ENCODE measurements around the gene MAB21L1. TPM values are rescaled to one million over a fixed set of nuclear protein-coding genes. Genes with fewer than 3 reads are reported as not detected.

Gene MAB21L1
- total RNA-seq, 1 experiment from 2014 or later = not detected

GRCh38 chr13:35483761-35484160, 7.3 kb upstream of the MAB21L1 start:
- RAD21 ChIA-PET (ENCODE audit: low non-redundant PET in 1 of 2, low total read pairs in 2 of 2, uncharacterized antibody in 2 of 2, unreplicated experiment in 2 of 2) = no interaction called here
- Histone ChIP-seq H2AFZ (ENCODE audit: low read depth, low read length, poor library complexity, severe bottlenecking) (no peak overlapping the region), H4K20me1 (ENCODE audit: insufficient read depth) (no peaks in the 10 kb centered on the region), H3K9ac (ENCODE audit: low read length) (no peak overlapping the region), H3K9me2 (ENCODE audit: insufficient read depth) (no peaks in the 10 kb centered on the region), H3K4me2 (ENCODE audit: low read length) (no peak overlapping the region), H3K4me1 (ENCODE audit: control insufficient read depth in 1 of 2, insufficient read depth in 2 of 2, low read length in 2 of 2) (no peaks in the 10 kb centered on the region), H3K27me3 (ENCODE audit: insufficient read depth, low read length) (no peaks in the 10 kb centered on the region), H3K4me3 (replicated peaks in 1 of 2; ENCODE audit: low read depth in 1 of 2, low read length in 2 of 2) (no peak overlapping the region), H3K27ac (ENCODE audit: low read depth, low read length) (no peak overlapping the region), H3K79me2 (ENCODE audit: insufficient read depth, low read length) (no peaks in the 10 kb centered on the region), H3K9me3 (ENCODE audit: control insufficient read depth in 1 of 2, insufficient read depth in 1 of 2, low read depth in 1 of 2, low read length in 2 of 2) (no peaks in the 10 kb centered on the region), H3K36me3 (ENCODE audit: control insufficient read depth in 1 of 2, insufficient read depth in 2 of 2, low read length in 2 of 2) (no peaks in the 10 kb centered on the region)
- TF ChIP-seq TCF7L2 (IDR thresholded peaks at IDR 0.05; ENCODE audit: borderline replicate concordance, extremely low read depth, insufficient read depth, insufficient read length) (no peak), SRF (IDR thresholded peaks at IDR 0.05; ENCODE audit: low read depth) (no peak), EZH2 (IDR thresholded peaks at IDR 0.05) (no peak), MAX (IDR thresholded peaks at IDR 0.05) (no peak), EGR1 (IDR thresholded peaks at IDR 0.05; ENCODE audit: low read depth) (no peak), CBX3 (IDR thresholded peaks at IDR 0.05; ENCODE audit: low read depth) (no peak), FOSL1 (IDR thresholded peaks at IDR 0.05; ENCODE audit: low read depth) (no peak), REST (IDR thresholded peaks at IDR 0.05; ENCODE audit: low read depth) (no peak), SIN3A (IDR thresholded peaks at IDR 0.05; ENCODE audit: low read depth) (no peak), ZNF274 (IDR thresholded peaks at IDR 0.05; ENCODE audit: low read depth, low read length) (no peak), CEBPB (IDR thresholded peaks at IDR 0.05; ENCODE audit: low read depth) (no peak), JUND (IDR thresholded peaks at IDR 0.05) (no peak), RAD21 (IDR thresholded peaks at IDR 0.05; ENCODE audit: low read depth) (no peak), YY1 (IDR thresholded peaks at IDR 0.05; ENCODE audit: extremely low read depth, insufficient replicate concordance, low read depth, low read length) (no peak), ZFX (IDR thresholded peaks at IDR 0.05) (no peak), CTCF (IDR thresholded peaks at IDR 0.05 in 2 of 3, conservative IDR thresholded peaks at IDR 0.05 in 1 of 3; ENCODE audit: borderline replicate concordance in 1 of 3, insufficient read depth in 1 of 3, low read depth in 2 of 3, low read length in 2 of 3) (no peak), POLR2A (IDR thresholded peaks at IDR 0.05; ENCODE audit: borderline replicate concordance, extremely low read depth, insufficient read depth, insufficient read length) (no peak), ELF1 (IDR thresholded peaks at IDR 0.05; ENCODE audit: borderline replicate concordance, low read depth) (no peak), EZH2phosphoT487 (IDR thresholded peaks at IDR 0.05; ENCODE audit: borderline replicate concordance) (no peak)
- BruUV-seq (replicated peaks) = no TSS peak
- ATAC-seq (no peak), DNase-seq (ENCODE audit: low read depth, low spot score) (no peak)
- POLR2A ChIA-PET = no interaction called here
- CTCF ChIA-PET = no interaction called here
- intact Hi-C loops (cut with micrococcal nuclease) = no loop called here
